ENCODE measurements around the gene MAGEF1. TPM values are rescaled to one million over a fixed set of nuclear protein-coding genes. Genes with fewer than 3 reads are reported as not detected.

MAGEF1 gene
- total RNA-seq, 4 donors from 2014 or later = 4.2 to 22.5 (median 16.0) TPM

DNA sequence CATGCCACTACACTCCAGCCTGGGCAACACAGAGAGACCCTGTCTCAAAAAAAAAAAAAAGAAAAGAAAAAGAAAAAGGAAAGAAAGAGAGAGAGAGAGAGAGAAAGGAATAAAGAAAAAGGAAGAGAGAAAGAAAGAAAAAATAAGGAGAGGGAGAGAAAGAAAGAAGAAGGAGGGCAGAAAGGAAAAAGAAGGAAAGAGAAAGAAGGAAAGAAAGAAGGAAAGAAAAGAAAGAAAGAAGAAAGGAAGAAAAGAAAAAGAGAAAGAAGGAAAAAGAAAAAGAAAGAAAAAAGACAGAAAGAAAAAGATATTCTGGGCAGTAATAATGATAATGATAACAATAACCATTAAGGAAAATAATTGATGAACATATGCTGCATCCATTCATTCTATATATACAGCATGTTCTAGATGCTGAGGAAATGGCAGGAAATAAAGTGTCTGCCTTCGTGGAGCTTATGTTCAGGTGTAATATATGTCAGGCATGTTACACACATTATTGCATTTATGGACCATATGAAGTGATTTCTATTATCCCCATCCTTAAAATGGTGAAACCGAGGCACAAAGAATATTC, 37.4 kb upstream of the MAGEF1 start:
- Histone ChIP-seq H3K9me3 (no peaks in the 10 kb centered on the region), H3K27me3 (no peaks in the 10 kb centered on the region), H3K36me3 (no peaks in the 10 kb centered on the region), H3K27ac (no peak overlapping the region), H3K4me1 (peaks cover 0 to 7% (median 0%) of the 10 kb centered on the region in 4 donors), H3K4me3 (no peak overlapping the region)
- TF ChIP-seq POLR2AphosphoS5 (IDR thresholded peaks at IDR 0.05) = no peak
- TF ChIP-seq POLR2A (IDR thresholded peaks at IDR 0.05) = no peak
- TF ChIP-seq EP300 (IDR thresholded peaks at IDR 0.05; ENCODE audit: low read depth) = no peak
- TF ChIP-seq, protein P1, sequence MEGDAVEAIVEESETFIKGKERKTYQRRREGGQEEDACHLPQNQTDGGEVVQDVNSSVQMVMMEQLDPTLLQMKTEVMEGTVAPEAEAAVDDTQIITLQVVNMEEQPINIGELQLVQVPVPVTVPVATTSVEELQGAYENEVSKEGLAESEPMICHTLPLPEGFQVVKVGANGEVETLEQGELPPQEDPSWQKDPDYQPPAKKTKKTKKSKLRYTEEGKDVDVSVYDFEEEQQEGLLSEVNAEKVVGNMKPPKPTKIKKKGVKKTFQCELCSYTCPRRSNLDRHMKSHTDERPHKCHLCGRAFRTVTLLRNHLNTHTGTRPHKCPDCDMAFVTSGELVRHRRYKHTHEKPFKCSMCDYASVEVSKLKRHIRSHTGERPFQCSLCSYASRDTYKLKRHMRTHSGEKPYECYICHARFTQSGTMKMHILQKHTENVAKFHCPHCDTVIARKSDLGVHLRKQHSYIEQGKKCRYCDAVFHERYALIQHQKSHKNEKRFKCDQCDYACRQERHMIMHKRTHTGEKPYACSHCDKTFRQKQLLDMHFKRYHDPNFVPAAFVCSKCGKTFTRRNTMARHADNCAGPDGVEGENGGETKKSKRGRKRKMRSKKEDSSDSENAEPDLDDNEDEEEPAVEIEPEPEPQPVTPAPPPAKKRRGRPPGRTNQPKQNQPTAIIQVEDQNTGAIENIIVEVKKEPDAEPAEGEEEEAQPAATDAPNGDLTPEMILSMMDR (IDR thresholded peaks at IDR 0.05) = no peak
- WGBS, 2 donors (ENCODE audit: low coverage in 1 of 2) = 79 to 92% methylated on average over 2 of the region's 2 CpGs
- in situ Hi-C loops (cut with MboI; ENCODE audit: low pct_ligation_motif_present in 1 of 4, low pct_unique_long_range_greater_than_20kb in 1 of 4, low sequenced_read_pairs in 3 of 4) = no loop called here
- DNase-seq = no peak
- intact Hi-C loops (cut with DNase I; ENCODE audit: low total_unique reads) = no loop called here

DNA sequence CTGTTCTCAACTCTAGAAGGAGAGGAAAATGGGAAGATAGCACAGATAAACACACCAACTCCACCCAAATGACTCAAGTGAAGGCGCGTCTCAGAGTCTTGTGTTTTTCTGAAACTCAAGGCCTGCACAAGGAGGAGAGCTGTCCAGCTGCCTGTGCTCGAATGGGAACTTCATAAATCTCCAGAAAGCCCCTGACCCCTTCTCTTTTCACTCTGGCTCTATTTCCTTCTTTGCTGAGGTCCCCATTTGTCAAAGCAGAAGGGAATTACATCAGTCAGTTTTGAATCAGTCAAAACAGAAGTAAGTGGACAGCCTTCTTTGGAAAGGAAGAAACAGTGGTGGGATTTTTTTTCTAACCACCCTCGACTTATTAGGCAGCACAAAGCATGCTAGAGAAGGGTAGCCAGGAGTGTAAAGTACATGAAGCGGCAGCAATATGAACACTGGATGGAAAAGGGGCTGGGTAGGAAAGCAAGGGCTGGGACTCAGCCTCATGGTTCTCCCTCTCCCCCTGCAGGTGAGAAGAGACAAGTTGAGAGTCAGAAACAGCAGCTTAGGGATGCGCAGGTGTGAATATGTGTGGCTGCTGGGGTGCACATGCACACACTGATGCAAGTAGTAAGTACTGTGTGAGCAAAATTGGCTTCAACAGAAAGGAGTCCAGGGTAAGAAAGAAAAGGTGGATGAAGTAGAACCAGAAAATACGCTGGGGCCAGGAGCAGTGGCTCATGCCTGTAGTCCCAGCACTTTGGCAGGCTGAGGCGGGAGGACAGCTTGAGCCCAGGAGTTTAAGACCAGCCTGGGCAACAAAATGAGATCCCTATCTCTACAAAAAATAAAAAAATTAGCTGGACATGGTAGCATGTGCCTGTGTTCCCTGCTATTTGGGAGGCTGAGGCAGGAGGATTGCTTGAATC, 36.6 kb upstream of the MAGEF1 start:
- no peak overlapping the region for H3K27ac ChIP-seq
- in situ Hi-C loops (cut with MboI; ENCODE audit: low pct_ligation_motif_present in 1 of 4, low pct_unique_long_range_greater_than_20kb in 1 of 4, low sequenced_read_pairs in 3 of 4) (no loop called here), intact Hi-C loops (cut with DNase I; ENCODE audit: low total_unique reads) (no loop called here)

DNA sequence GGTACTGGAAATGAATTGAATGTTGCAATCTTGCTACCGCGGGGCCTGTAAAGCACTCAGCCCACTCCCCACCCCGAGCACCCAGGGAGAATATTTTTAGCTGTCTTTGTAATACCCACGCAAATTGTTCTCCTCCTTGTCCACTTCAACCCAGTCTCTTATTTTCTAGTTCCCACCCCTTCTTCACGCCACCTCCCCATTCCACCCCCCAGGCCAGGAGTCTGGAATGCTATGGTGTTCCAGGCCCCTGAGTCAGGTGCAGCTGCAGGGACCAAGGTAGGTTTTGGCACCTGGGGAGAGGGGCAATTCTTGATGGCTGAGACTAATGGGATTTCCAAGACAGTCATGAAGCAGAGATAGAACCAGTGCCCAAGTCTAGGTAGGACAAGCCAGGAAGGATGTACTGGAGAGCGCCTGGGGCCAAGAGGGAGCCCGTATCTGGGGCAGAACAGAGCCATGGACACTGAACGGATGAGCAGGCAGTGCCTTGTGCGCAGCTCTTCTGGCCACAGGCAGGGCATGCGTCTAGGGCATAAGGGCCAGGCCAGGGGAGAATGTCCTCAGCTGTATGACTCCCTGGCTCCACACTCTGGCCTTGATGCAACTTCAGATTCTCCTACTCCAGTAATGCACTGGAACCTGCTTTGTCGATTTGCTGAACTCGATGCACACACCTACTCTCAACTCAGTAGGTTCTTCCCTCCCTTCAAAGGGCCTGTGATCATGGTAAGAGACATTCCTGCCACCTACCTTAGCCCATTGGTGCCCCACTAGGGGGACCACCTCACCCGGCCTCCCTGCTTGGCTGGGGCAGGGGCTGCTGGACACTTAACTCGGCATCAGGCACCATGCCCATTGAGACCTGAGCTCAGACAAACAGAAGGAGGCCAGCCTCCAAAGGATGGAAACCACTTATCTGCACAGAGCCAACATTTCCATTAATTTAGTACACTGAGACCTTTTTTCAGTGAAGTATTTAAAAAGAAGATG, 34.6 kb upstream of the MAGEF1 start:
- Histone ChIP-seq H3K4me3 (no peak overlapping the region), H3K27ac (no peak overlapping the region), H3K36me3 (no peaks in the 10 kb centered on the region), H3K9me3 (no peaks in the 10 kb centered on the region), H3K4me1 (peaks cover 0 to 7% (median 0%) of the 10 kb centered on the region in 4 donors), H3K27me3 (no peaks in the 10 kb centered on the region)
- intact Hi-C loops (cut with DNase I; ENCODE audit: low total_unique reads) = no loop called here
- in situ Hi-C loops (cut with MboI; ENCODE audit: low pct_ligation_motif_present in 1 of 4, low pct_unique_long_range_greater_than_20kb in 1 of 4, low sequenced_read_pairs in 3 of 4) = no loop called here
- 92 to 94% methylated on average over 2 to 14 of the region's 14 CpGs for WGBS, 2 donors (ENCODE audit: low coverage in 1 of 2)
- TF ChIP-seq, protein P1 (IDR thresholded peaks at IDR 0.05) = no peak
- TF ChIP-seq POLR2AphosphoS5 (IDR thresholded peaks at IDR 0.05) = no peak
- no peak for TF ChIP-seq EP300 (IDR thresholded peaks at IDR 0.05; ENCODE audit: low read depth)
- TF ChIP-seq POLR2A (IDR thresholded peaks at IDR 0.05) = no peak
- no peak for DNase-seq

More for the DNA sequence above, 36.6 kb upstream of the MAGEF1 start:
- Histone ChIP-seq H3K4me3 (no peak overlapping the region), H3K36me3 (no peaks in the 10 kb centered on the region), H3K27me3 (no peaks in the 10 kb centered on the region), H3K4me1 (peaks cover 0 to 7% (median 0%) of the 10 kb centered on the region in 4 donors), H3K9me3 (no peaks in the 10 kb centered on the region)
- 50 to 56% methylated on average over 4 to 8 of the region's 8 CpGs for WGBS, 2 donors (ENCODE audit: low coverage in 1 of 2)
- no peak for TF ChIP-seq EP300 (IDR thresholded peaks at IDR 0.05; ENCODE audit: low read depth)
- no peak for TF ChIP-seq POLR2A (IDR thresholded peaks at IDR 0.05)
- no peak for TF ChIP-seq POLR2AphosphoS5 (IDR thresholded peaks at IDR 0.05)
- TF ChIP-seq, protein P1 (IDR thresholded peaks at IDR 0.05) = peak; percentile 8 to 34 (median 23)
- DNase-seq = no peak

Measured in transverse colon (tissue), 4 donors.